ENCODE data around the gene TRERF1. TPM values are rescaled to one million over a fixed set of nuclear protein-coding genes. Genes with fewer than 3 reads are reported as not detected.

The TRERF1 gene
- total RNA-seq, 4 donors from 2014 or later: 3.3 to 16.3 (median 7.2) TPM

GRCh38 chr6:42306439-42307140 is 145.1 kb downstream of the TRERF1 start:
- TF ChIP-seq POLR2A (IDR thresholded peaks at IDR 0.05) (no peak), CTCF (IDR thresholded peaks at IDR 0.05) (no peak)
- Histone ChIP-seq H3K36me3 (no peaks in the 10 kb centered on the region), H3K27ac (no peak overlapping the region), H3K9me3 (no peaks in the 10 kb centered on the region), H3K4me3 (no peak overlapping the region), H3K4me1 (no peaks in the 10 kb centered on the region), H3K27me3 (no peaks in the 10 kb centered on the region)
- DNase-seq: no peak
- intact Hi-C loops (cut with DNase I; ENCODE audit: low total_unique reads): no loop called here

- Histone ChIP-seq H3K27ac (no peak overlapping the region), H3K4me3 (no peak overlapping the region), H3K4me1 (no peaks in the 10 kb centered on the region), H3K27me3 (no peaks in the 10 kb centered on the region), H3K9me3 (no peaks in the 10 kb centered on the region), H3K36me3 (no peaks in the 10 kb centered on the region)
- DNase-seq: no peak
- intact Hi-C loops (cut with DNase I; ENCODE audit: low total_unique reads): no loop called here
- no peak for TF ChIP-seq POLR2A (IDR thresholded peaks at IDR 0.05)
- no peak for TF ChIP-seq CTCF (IDR thresholded peaks at IDR 0.05)
Measured at GRCh38 chr6:42304053-42304712, 147.5 kb downstream of the TRERF1 start.

- TF ChIP-seq POLR2A (IDR thresholded peaks at IDR 0.05) (no peak), CTCF (IDR thresholded peaks at IDR 0.05) (no peak)
- Histone ChIP-seq H3K36me3 (no peaks in the 10 kb centered on the region), H3K4me1 (no peaks in the 10 kb centered on the region), H3K27ac (no peak overlapping the region), H3K9me3 (no peaks in the 10 kb centered on the region), H3K4me3 (no peak overlapping the region), H3K27me3 (no peaks in the 10 kb centered on the region)
- DNase-seq: no peak
- intact Hi-C loops (cut with DNase I; ENCODE audit: low total_unique reads): no loop called here
Measured at GRCh38 chr6:42302411-42302810, 149.3 kb downstream of the TRERF1 start.

DNA sequence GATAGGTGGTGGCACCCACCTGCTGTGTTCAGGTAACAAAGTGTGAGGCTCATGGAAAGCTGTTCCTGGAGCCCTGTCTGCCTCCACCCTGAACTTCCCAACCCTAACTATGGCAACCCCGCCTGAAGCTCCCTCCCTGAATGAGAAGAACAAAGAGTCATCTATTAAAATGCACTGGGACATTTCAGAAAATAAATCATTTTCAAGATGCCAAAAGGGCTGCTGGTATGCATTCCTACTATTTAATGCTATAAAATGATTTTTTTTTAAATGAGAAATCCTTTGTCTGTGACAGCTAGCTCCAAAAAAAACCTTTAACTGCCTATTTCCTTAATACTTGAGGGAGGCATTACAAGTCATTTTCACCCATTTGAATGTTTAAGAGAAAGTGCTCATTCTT is 149.7 kb downstream of the TRERF1 start:
- Histone ChIP-seq H3K27me3 (no peaks in the 10 kb centered on the region), H3K36me3 (no peaks in the 10 kb centered on the region), H3K27ac (no peak overlapping the region), H3K4me3 (no peak overlapping the region), H3K4me1 (no peaks in the 10 kb centered on the region), H3K9me3 (no peaks in the 10 kb centered on the region)
- no peak for DNase-seq
- intact Hi-C loops (cut with DNase I; ENCODE audit: low total_unique reads): no loop called here
- TF ChIP-seq CTCF (IDR thresholded peaks at IDR 0.05) (no peak), POLR2A (IDR thresholded peaks at IDR 0.05) (no peak)

- Histone ChIP-seq H3K27ac (no peak overlapping the region), H3K36me3 (no peaks in the 10 kb centered on the region), H3K4me1 (no peaks in the 10 kb centered on the region), H3K9me3 (no peaks in the 10 kb centered on the region), H3K4me3 (no peak overlapping the region), H3K27me3 (no peaks in the 10 kb centered on the region)
- DNase-seq: no peak
- TF ChIP-seq POLR2A (IDR thresholded peaks at IDR 0.05) (no peak), CTCF (IDR thresholded peaks at IDR 0.05) (no peak)
- intact Hi-C loops (cut with DNase I; ENCODE audit: low total_unique reads): no loop called here
Measured at GRCh38 chr6:42300701-42301100, 151.0 kb downstream of the TRERF1 start.
